HG02642 (cell line): Measurements from ENCODE around the gene SCAMP4.
"Not testable (repeated sequence)": the region's sequence is repeated elsewhere in the genome, so short reads cannot be mapped to it uniquely, and the experiment has no call there.

Experiments used
- ATAC-seq: cut with Tn5 transposase; IDR thresholded peaks from one replicate; pipeline ENCODE4 v1.9.1; 2021; ENCODE audit warnings: mild to moderate bottlenecking; ENCODE audit not compliant: unreplicated experiment, poor library complexity

The SCAMP4 gene

GRCh38 chr19:1881393-1882088 lies 23.7 kb upstream of the SCAMP4 start:
- ATAC-seq: not testable (repeated sequence)

- no peak for ATAC-seq
Observed at GRCh38 chr19:1882089-1882785, 23.0 kb upstream of the SCAMP4 start.

- no peak for ATAC-seq
Observed at GRCh38 chr19:1882786-1883692, 22.2 kb upstream of the SCAMP4 start.

GRCh38 chr19:1883784-1884183 lies 21.4 kb upstream of the SCAMP4 start:
- ATAC-seq: no peak

- no peak for ATAC-seq
Observed at GRCh38 chr19:1884291-1884718, 20.9 kb upstream of the SCAMP4 start.

GRCh38 chr19:1884719-1885334 lies 20.4 kb upstream of the SCAMP4 start:
- ATAC-seq: peak; percentile 24

GRCh38 chr19:1885398-1886119 lies 19.6 kb upstream of the SCAMP4 start, which contains the start of gene ABHD17A:
ABHD17A (minus strand) TSS chr19:1885496; CDS start chr19:1881566, 3,930 bp downstream.
- ATAC-seq: peak; percentile 80

- not testable (repeated sequence) for ATAC-seq
Observed at GRCh38 chr19:1886360-1886759, 18.8 kb upstream of the SCAMP4 start.

- no peak for ATAC-seq
Observed at GRCh38 chr19:1888385-1888784, 16.8 kb upstream of the SCAMP4 start.

- ATAC-seq: no peak
Observed at GRCh38 chr19:1889907-1890306, 15.3 kb upstream of the SCAMP4 start.

- ATAC-seq: no peak
Observed at GRCh38 chr19:1893791-1894190, 11.4 kb upstream of the SCAMP4 start.

- no peak for ATAC-seq
Observed at GRCh38 chr19:1896508-1896907, 8.7 kb upstream of the SCAMP4 start.

GRCh38 chr19:1901940-1902404 lies 3.2 kb upstream of the SCAMP4 start:
- ATAC-seq: no peak

GRCh38 chr19:1902923-1903322 lies 2.3 kb upstream of the SCAMP4 start:
- ATAC-seq: no peak

GRCh38 chr19:1904860-1905109 lies 414 bp upstream of the SCAMP4 start:
- no peak for ATAC-seq

GRCh38 chr19:1905863-1906375 lies 720 bp downstream of the SCAMP4 start:
- no peak for ATAC-seq

- ATAC-seq: no peak
Observed at GRCh38 chr19:1906985-1907562, 1.9 kb downstream of the SCAMP4 start.

GRCh38 chr19:1907563-1908363 lies 2.6 kb downstream of the SCAMP4 start:
- ATAC-seq: no peak

GRCh38 chr19:1908364-1908678 lies 3.1 kb downstream of the SCAMP4 start:
- ATAC-seq: no peak
